ENCODE results near the gene NRG3. TPM values are rescaled to one million over a fixed set of nuclear protein-coding genes. Genes with fewer than 3 reads are reported as not detected.

Gene NRG3
- total and polyA plus RNA-seq, 2 donors (not counting 1 experiment from before 2014, with no cell fraction given): 0.06 TPM; not detected in 1

DNA sequence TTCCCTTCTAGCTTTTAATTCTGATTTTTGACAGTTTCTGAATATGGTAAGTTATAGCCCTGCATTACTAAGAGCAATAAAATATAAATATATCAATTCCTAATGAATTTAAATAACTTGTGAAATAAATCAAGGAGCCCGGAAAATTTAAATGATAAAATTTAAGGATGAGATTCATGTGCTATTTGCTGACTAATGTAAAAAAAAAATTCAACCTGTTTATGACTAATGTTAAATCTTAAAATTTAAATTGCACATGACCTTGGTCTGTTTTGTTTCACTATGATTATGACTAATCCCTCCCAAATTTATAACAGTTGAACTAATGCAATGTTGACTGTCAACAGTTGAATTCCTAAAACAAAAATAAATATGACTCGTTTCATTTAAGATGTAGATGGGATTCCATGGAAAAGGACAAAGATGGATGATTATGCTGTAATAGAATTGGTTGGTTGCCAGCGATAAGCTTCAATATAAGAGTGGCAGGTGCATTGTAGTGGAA is 419.9 kb downstream of the NRG3 start:
- Histone ChIP-seq H3K27me3 (replicated peaks in 1 of 4; ENCODE audit: control extremely low read depth in 1 of 4, control insufficient read depth in 3 of 4, insufficient read depth in 4 of 4, low read length in 3 of 4) (no peaks in the 10 kb centered on the region), H3K36me3 (replicated peaks in 1 of 2; ENCODE audit: control extremely low read depth in 1 of 2, control insufficient read depth in 1 of 2, extremely low read depth in 1 of 2, insufficient read depth in 2 of 2, low read length in 1 of 2) (no peaks in the 10 kb centered on the region), H3K79me2 (ENCODE audit: control insufficient read depth, insufficient read depth, low read length) (no peaks in the 10 kb centered on the region), H3K9ac (ENCODE audit: low read length) (no peak overlapping the region), H4K20me1 (ENCODE audit: control insufficient read depth, insufficient read depth, low read length, poor library complexity, severe bottlenecking) (no peaks in the 10 kb centered on the region), H3K4me1 (ENCODE audit: control insufficient read depth in 2 of 2, insufficient read depth in 2 of 2, low read length in 2 of 2) (no peaks in the 10 kb centered on the region), H3K4me3 (ENCODE audit: control extremely low read depth in 1 of 5, extremely low read depth in 1 of 5, insufficient read depth in 1 of 5, low read depth in 2 of 5, low read length in 4 of 5) (no peak overlapping the region), H3K4me2 (replicated peaks; ENCODE audit: low read depth, low read length, poor library complexity, severe bottlenecking) (no peak overlapping the region), H3K9me3 (ENCODE audit: control extremely low read depth in 1 of 3, control insufficient read depth in 2 of 3, insufficient read depth in 1 of 3, low read length in 2 of 3) (no peaks in the 10 kb centered on the region), H3K27ac (ENCODE audit: low read length in 2 of 2) (no peak overlapping the region), H2AFZ (ENCODE audit: insufficient read depth, low read depth, low read length, poor library complexity, severe bottlenecking) (no peak overlapping the region)
- Mint-ChIP-seq H3K4me3 (no peak overlapping the region), H3K9me3 (ENCODE audit: insufficient read depth) (peaks cover 4% of the 10 kb centered on the region), H3K27me3 (no peaks in the 10 kb centered on the region), H3K4me1 (no peaks in the 10 kb centered on the region), H3K27ac (no peak overlapping the region)
- 90% methylated on average over 2 of the region's 3 CpGs for WGBS (ENCODE audit: insufficient coverage)
- DNase-seq (no peak), ATAC-seq (ENCODE audit: low read depth) (no peak)
- POLR2A ChIA-PET: no interaction called here
- TF ChIP-seq, protein P1, sequence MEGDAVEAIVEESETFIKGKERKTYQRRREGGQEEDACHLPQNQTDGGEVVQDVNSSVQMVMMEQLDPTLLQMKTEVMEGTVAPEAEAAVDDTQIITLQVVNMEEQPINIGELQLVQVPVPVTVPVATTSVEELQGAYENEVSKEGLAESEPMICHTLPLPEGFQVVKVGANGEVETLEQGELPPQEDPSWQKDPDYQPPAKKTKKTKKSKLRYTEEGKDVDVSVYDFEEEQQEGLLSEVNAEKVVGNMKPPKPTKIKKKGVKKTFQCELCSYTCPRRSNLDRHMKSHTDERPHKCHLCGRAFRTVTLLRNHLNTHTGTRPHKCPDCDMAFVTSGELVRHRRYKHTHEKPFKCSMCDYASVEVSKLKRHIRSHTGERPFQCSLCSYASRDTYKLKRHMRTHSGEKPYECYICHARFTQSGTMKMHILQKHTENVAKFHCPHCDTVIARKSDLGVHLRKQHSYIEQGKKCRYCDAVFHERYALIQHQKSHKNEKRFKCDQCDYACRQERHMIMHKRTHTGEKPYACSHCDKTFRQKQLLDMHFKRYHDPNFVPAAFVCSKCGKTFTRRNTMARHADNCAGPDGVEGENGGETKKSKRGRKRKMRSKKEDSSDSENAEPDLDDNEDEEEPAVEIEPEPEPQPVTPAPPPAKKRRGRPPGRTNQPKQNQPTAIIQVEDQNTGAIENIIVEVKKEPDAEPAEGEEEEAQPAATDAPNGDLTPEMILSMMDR (IDR thresholded peaks at IDR 0.05): no peak
- no peak for TF ChIP-seq EZH2 (IDR thresholded peaks at IDR 0.05; ENCODE audit: borderline replicate concordance, insufficient read depth, low read depth, low read length, poor library complexity, severe bottlenecking)
- intact Hi-C loops (cut with micrococcal nuclease): no loop called here
- CTCF ChIA-PET: no interaction called here

DNA sequence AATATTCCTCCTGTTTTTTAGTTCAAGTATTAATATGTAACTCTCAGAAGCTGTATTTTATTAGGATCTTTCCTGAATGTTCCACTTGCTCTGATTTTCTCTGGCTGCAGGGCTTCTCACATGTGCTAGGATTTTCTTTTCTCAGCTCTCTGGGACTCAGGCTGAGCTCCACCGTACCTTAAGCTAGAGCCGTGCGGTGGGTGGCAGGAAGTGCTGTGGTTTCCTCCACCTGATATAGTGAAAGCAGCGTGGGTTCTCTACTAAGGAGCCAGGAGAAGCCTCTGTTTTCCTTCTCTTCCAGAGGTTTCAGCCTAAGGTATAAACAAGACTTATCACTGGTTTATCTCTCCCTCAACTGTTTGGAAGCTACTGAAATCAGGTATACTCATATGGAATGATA is 433.6 kb downstream of the NRG3 start:
- ChIA-PET CTCF (no interaction called here), POLR2A (no interaction called here)
- H4K20me1 ChIP-seq (ENCODE audit: control insufficient read depth, insufficient read depth, low read length, poor library complexity, severe bottlenecking): no peaks in the 10 kb centered on the region
- H3K27ac ChIP-seq (ENCODE audit: low read length in 2 of 2): no peak overlapping the region
- intact Hi-C loops (cut with micrococcal nuclease): no loop called here
- Mint-ChIP-seq H3K4me3 (no peak overlapping the region), H3K27ac (no peak overlapping the region), H3K4me1 (no peaks in the 10 kb centered on the region), H3K9me3 (ENCODE audit: insufficient read depth) (no peaks in the 10 kb centered on the region), H3K27me3 (no peaks in the 10 kb centered on the region)
- H3K9me3 ChIP-seq (ENCODE audit: control extremely low read depth in 1 of 3, control insufficient read depth in 2 of 3, insufficient read depth in 1 of 3, low read length in 2 of 3): peaks cover 0 to 4% (median 1%) of the 10 kb centered on the region in 3 donors
- ATAC-seq (ENCODE audit: low read depth) (no peak), DNase-seq (no peak)
- H3K4me1 ChIP-seq (ENCODE audit: control insufficient read depth in 2 of 2, insufficient read depth in 2 of 2, low read length in 2 of 2): no peaks in the 10 kb centered on the region
- H2AFZ ChIP-seq (ENCODE audit: insufficient read depth, low read depth, low read length, poor library complexity, severe bottlenecking): no peak overlapping the region
- H3K4me3 ChIP-seq (ENCODE audit: control extremely low read depth in 1 of 5, extremely low read depth in 1 of 5, insufficient read depth in 1 of 5, low read depth in 2 of 5, low read length in 4 of 5): no peak overlapping the region
- H3K9ac ChIP-seq (ENCODE audit: low read length): no peak overlapping the region
- H3K27me3 ChIP-seq (replicated peaks in 1 of 4; ENCODE audit: control extremely low read depth in 1 of 4, control insufficient read depth in 3 of 4, insufficient read depth in 4 of 4, low read length in 3 of 4): no peaks in the 10 kb centered on the region
- TF ChIP-seq EZH2 (IDR thresholded peaks at IDR 0.05; ENCODE audit: borderline replicate concordance, insufficient read depth, low read depth, low read length, poor library complexity, severe bottlenecking): no peak
- TF ChIP-seq, protein P1 (IDR thresholded peaks at IDR 0.05): no peak
- no peaks in the 10 kb centered on the region for H3K36me3 ChIP-seq (replicated peaks in 1 of 2; ENCODE audit: control extremely low read depth in 1 of 2, control insufficient read depth in 1 of 2, extremely low read depth in 1 of 2, insufficient read depth in 2 of 2, low read length in 1 of 2)
- 7% methylated on average over 4 of the region's 4 CpGs for WGBS (ENCODE audit: insufficient coverage)
- no peaks in the 10 kb centered on the region for H3K79me2 ChIP-seq (ENCODE audit: control insufficient read depth, insufficient read depth, low read length)
- H3K4me2 ChIP-seq (replicated peaks; ENCODE audit: low read depth, low read length, poor library complexity, severe bottlenecking): no peak overlapping the region
